Skeletal muscle cell (primary cell): ENCODE results near the gene APC.

Experiments used
- DNase-seq: peaks from one replicate; pipeline ENCODE4 v3.0.0-alpha.2; 2010; ENCODE audit warnings: low read depth
- H3K4me3 ChIP-seq: 2 replicates; pipeline ENCODE4 v1.5.1; 2011; ENCODE audit warnings: low read depth, mild to moderate bottlenecking, control low read depth, low read length, moderate library complexity

The APC gene

GRCh38 chr5:112763165-112763564 is 25.5 kb downstream of the APC start:
- no peak overlapping the region for H3K4me3 ChIP-seq
- no peak for DNase-seq

GRCh38 chr5:112772124-112772523 is 34.4 kb downstream of the APC start:
- no peak overlapping the region for H3K4me3 ChIP-seq
- DNase-seq, result no peak

DNA sequence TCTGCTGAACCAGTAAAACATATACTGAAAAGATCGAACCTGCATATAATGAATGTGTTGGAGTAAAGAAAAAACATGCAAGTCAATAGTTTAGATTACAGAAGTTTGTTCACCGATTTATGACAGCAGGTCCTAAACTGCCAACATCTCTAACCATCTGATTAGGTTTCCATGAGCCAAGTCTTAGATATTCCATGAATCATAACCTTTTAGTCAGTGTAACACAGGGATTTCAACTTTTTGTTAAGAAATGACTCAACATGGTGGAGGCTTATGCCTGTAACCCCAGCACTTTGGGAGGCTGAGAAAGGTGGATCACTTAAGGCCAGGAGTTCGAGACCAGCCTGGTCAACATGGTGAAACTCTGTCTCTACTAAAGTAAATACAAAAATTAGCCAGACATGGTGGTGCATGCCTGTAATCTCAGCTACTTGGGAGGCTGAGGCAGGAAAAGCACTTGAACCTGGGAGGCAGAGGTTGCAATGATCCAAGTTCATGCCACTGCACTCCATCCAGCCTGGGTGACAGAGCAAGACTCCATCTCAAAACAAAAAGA is 38.7 kb downstream of the APC start:
- DNase-seq, result peak; percentile 77
- no peak overlapping the region for H3K4me3 ChIP-seq

DNA sequence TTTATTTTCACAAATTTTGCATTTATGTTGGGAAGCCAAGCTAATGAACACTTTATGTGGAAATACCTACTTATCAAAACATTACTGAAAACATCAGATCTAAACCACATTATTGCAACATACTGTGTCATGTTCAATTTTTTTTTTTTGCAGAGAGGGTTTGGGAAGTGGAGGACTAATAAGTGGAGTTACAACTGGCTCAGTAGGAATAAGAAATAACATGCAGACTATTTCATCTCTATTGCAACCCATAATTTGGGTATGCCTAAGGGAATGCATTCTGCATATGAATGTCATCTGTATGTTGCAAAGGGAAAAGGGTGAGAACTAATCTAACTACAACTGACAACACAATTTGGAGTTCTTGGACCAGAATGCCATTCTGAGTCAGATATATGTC is 41.8 kb downstream of the APC start:
- DNase-seq, result peak; percentile 80
- H3K4me3 ChIP-seq, result no peak overlapping the region

DNA sequence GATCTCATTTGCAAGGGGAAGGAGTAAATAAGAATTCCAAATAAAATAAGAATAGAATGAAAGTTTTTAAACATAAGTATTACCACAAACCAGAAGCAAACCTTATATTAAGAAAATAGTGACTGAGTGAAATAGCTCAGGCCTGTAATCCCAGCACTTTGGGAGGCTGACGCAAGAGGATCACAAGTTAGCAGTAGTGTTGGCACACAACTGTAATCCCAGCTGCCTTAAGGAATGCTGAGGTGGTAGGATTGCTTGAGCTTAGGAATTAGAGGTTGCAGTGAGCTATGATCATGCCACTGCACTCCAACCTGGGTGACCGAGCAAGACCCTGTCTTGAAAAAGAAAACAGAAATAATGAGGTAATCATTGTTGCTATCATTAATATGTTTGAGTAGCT is 47.0 kb downstream of the APC start:
- H3K4me3 ChIP-seq, result no peak overlapping the region
- DNase-seq, result no peak

- H3K4me3 ChIP-seq, result no peak overlapping the region
- DNase-seq, result no peak
Observed at GRCh38 chr5:112787261-112787660, 49.6 kb downstream of the APC start.

DNA sequence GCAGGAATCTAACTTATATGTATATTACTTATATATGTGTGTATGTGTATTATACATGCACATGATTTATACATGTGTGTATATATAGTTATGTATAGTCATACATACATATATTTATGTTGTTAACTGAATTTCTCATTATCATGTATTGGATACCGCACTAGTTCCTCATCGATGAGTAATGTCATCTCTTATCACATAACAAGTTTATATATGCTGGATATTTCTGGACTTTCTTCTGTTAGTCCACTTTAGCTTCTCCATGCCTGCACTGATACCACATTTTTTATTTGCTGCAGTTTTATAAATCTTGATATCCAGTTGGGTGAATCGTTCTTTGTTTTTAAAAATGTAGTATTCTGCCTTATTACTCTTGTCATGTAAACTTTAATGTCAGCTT is 50.2 kb downstream of the APC start:
- no peak overlapping the region for H3K4me3 ChIP-seq
- DNase-seq, result no peak

DNA sequence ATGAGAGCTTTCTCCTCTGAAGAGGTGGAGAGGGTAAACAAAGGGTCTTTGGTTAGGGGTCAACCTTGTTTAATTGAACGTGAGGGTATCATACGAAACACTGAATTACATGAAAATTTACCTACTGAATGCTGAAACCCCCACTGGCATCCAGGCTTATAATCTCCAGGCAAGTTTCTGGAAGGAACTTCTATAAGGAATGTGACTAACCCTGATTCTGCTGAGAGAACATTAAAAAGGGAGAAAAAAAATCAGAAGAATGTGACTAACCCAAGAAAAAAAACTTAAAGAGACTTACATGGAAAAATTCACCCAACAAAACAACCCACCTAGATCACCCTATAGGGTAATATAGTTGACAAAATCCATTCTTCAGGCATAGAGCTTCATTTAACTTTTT is 55.5 kb downstream of the APC start:
- H3K4me3 ChIP-seq, result no peak overlapping the region
- no peak for DNase-seq

GRCh38 chr5:112794410-112794809 is 56.7 kb downstream of the APC start:
- DNase-seq, result no peak
- no peak overlapping the region for H3K4me3 ChIP-seq

- DNase-seq, result no peak
Observed at GRCh38 chr5:112795342-112795741, 57.7 kb downstream of the APC start.

GRCh38 chr5:112795944-112796678 is 58.4 kb downstream of the APC start:
- no peak for DNase-seq
- H3K4me3 ChIP-seq, result no peak overlapping the region

More at GRCh38 chr5:112795342-112795741, 57.7 kb downstream of the APC start:
- no peak overlapping the region for H3K4me3 ChIP-seq

DNA sequence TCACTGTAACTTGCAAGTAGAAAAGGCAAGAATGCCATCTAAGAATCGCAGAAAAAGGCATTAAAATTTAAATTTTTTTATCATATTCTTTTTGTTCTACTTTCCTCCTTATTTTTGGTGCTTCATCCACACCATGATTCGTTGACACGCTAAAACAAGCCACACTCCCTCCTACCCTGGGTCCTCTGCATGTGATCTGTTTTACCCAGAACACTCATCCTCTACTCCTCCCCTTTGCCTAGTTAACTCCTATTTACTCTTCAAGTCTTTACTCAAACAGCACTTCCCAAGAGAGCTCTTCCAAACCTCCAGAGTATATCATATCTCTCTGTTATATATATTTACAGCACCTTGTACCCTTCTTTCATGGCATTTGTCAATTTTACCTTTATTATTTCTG is 62.0 kb downstream of the APC start:
- H3K4me3 ChIP-seq, result no peak overlapping the region
- no peak for DNase-seq

DNA sequence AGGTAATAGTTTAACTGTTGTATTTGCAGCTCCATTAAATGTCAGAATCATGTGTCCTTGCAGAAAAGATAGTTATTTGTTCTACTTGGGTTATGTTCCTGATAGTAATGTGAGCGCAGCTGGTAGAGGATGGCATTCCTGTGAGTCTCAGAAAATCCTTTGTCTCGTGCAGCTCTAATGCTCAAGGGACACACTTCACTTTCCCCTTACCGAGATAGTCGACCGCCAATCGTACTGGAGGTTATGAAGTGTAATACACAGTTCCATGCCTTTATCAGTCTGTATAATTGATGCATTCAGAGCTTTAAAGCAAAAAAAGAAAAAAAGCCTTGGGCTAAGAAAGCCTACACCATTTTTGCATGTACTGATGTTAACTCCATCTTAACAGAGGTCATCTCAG is 63.2 kb downstream of the APC start:
- no peak overlapping the region for H3K4me3 ChIP-seq
- DNase-seq, result no peak

DNA sequence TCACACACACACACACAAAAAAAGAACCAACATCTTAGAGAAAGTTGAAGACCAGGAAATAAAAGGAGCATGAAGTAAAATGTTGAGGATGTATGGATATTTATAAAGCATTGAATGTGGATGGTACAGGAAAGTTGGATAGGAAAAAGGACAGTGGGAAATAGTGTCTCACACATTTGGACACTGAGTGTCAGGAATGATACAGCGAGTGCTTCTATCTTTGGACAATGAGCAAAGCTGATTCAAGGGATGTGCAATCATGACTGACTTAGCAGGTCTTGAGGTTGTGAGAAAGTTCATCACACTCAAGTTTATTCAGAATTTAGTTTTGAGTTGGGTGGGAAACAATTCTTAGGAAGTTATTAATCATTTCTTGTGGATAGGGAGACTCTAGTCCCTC is 73.3 kb downstream of the APC start:
- no peak for DNase-seq
- no peak overlapping the region for H3K4me3 ChIP-seq

DNA sequence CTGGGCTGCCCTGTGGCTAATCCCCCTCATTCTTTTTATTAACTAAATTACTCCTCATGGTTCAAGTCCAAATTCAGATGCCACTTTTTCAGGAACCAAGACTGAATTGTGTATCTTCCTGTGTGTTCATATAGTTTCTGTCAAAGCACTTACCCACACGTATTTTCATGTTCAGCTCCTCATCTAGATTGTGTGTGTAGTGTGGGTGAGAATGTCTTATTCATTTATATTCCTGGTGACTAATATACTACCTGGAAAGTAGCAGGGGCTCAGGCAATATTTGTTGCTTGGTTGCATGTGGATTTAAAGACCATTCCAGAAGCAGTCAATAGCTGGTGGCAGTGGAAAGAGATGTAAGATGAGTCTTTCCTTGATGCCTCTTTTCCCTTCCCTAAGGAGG is 74.9 kb downstream of the APC start:
- DNase-seq, result no peak
- H3K4me3 ChIP-seq, result no peak overlapping the region

DNA sequence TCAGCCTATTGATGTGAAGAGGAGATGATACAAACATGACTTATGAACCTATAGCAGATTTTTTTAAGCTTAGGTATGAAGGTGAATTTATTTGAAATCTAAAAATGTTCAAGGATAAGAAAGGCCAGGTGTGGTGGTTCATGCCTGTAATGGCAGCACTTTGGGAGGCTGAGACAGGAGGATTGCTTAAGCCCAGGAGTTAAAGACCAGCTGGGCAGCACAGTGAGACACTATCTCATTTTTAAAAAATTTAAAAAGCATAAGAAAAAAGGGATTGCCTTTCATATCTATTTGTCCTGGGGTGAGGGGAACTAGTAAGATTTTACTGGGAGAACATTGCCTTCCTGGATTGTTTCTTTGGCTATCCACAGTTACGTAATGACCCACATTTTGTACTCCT is 82.6 kb downstream of the APC start:
- no peak for DNase-seq
- H3K4me3 ChIP-seq, result no peak overlapping the region

GRCh38 chr5:112822456-112822855 is 84.8 kb downstream of the APC start:
- no peak for DNase-seq
- H3K4me3 ChIP-seq, result no peak overlapping the region

DNA sequence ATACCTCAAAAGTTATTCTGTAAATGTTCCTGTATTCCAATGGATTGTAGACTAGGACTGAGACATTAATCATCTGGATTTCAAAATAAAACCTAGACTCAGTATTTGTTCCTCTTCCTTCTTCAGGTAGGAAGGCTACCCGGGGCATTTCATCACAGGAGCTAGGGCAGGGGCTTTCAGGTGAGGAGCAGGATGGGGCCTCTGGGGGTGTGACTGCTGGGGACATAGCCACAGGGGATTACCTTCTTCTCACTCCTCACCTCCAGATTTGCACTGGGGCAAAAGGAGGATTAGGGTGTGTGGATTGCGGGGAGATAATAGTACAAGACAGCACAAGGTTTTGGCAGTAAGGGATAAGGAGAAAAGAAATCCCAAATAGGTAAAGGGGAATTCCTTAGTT is 85.5 kb downstream of the APC start:
- no peak overlapping the region for H3K4me3 ChIP-seq
- DNase-seq, result no peak

- H3K4me3 ChIP-seq, result no peak overlapping the region
- no peak for DNase-seq
Observed at GRCh38 chr5:112823656-112824055, 86.0 kb downstream of the APC start.

DNA sequence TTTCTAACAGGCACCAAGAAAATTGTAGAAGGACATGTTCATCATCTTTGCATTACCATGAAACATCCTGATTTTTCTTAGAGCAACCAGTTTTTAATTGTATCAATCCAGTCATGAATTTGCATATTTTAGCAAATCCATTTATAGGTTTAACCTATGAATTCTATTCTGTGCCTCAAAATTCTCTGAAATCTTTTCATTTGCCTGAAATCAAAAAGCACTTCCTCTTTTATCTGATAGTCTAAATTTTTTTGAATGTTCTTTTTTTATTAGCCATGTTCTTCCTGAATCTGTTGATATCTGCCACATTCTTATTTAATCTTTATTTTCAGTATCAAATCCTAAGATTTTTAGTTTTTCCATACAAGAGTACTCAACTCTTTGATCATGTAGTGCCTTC is 86.5 kb downstream of the APC start:
- no peak overlapping the region for H3K4me3 ChIP-seq
- DNase-seq, result no peak

GRCh38 chr5:112830378-112830777 is 92.7 kb downstream of the APC start:
- no peak overlapping the region for H3K4me3 ChIP-seq
- DNase-seq, result no peak

GRCh38 chr5:112833971-112834370 is 96.3 kb downstream of the APC start:
- H3K4me3 ChIP-seq, result no peak overlapping the region
- DNase-seq, result no peak
